ENCODE data around the gene C1orf56. TPM values are rescaled to one million over a fixed set of nuclear protein-coding genes. Genes with fewer than 3 reads are reported as not detected.

The C1orf56 gene
- total and polyA plus RNA-seq, 2 of the 13 experiments (the other 11 are each of a cell fraction or from before 2014, with no cell fraction given): 1.5 to 3.2 TPM

DNA sequence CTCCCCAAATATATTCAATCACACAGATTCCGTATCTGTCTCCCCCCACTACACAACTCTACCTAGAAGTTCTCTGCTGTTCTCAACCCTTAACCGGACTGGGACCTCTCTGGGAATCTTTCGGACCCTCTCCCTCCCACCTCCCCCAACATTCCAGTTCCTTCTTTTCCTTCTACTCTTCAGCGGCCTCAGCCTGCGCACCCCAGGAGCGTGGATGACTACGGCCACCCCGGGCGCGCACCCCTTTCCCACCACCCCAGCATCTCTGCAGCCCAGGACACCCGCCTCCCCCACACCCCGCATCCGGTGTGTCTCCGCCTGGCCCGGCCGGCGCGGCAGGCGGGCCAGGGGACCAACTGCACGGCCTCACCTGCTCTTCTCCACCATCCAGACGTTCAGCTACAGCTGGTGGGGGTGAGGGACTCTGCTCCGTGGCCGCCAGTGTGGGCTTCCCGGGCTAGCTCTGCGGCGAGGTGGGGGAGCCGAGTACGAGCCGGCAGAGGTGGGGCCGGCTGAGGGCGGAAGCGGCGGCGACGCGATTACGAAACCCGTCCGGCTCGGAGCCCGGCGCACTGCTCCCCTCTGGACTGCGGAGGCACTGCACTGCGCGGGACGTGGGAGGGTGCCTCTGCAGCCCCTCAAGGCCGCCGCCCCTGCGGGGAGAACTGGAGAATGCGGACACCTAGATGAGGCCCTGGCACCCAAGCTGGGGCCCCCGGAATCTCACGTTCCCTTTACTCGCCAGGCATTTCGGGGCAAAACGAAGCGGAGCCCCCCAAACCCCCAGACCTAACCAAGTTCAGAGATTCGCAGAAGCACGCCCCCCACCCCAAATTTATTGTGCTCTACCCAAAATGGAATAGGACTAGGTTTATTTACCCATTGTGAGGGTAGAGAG is 11.8 kb downstream of the C1orf56 start, which contains the start of gene CDC42SE1 (continued):
- TF ChIP-seq SOX13 (IDR thresholded peaks at IDR 0.05) (no peak), SOX13 (CRISPR knock-in tag; conservative IDR thresholded peaks at IDR 0.05 in 1 of 2, IDR thresholded peaks at IDR 0.05 in 1 of 2) (peak in 1 of 2 experiments; percentile 66; a peak in 2 of 4 replicates), SRSF9 (IDR thresholded peaks at IDR 0.05; ENCODE audit: borderline replicate concordance, insufficient read depth, low read depth, low read length, poor library complexity, severe bottlenecking) (no peak), RFXANK (CRISPR knock-in tag; IDR thresholded peaks at IDR 0.05) (no peak), KLF6 (CRISPR knock-in tag; IDR thresholded peaks at IDR 0.05) (peak; percentile 91), ZHX2 (IDR thresholded peaks at IDR 0.05; ENCODE audit: low read depth) (0 out of 2 replicates have a peak, but pooled peaks have one; percentile 46), ZHX2 (CRISPR knock-in tag; IDR thresholded peaks at IDR 0.05; ENCODE audit: borderline replicate concordance) (no peak), ZSCAN29 (CRISPR knock-in tag; conservative IDR thresholded peaks at IDR 0.05) (0 out of 2 replicates have a peak, but pooled peaks have one; percentile 21), ZNF124 (CRISPR knock-in tag; IDR thresholded peaks at IDR 0.05) (peak; percentile 69; the same call in 1 of the 2 replicates), NFRKB (IDR thresholded peaks at IDR 0.05) (no peak), AHR (CRISPR knock-in tag; IDR thresholded peaks at IDR 0.05) (peak; percentile 68; the same call in 1 of the 2 replicates), ZNF800 (CRISPR knock-in tag; IDR thresholded peaks at IDR 0.05) (peak; percentile 68; the same call in 1 of the 2 replicates), ZNF331 (CRISPR knock-in tag; IDR thresholded peaks at IDR 0.05) (peak; percentile 87), HOXA5 (CRISPR knock-in tag; IDR thresholded peaks at IDR 0.05) (0 out of 2 replicates have a peak, but pooled peaks have one; percentile 18), ZFY (CRISPR knock-in tag; IDR thresholded peaks at IDR 0.05) (peak; percentile 68), ZNF768 (CRISPR knock-in tag; IDR thresholded peaks at IDR 0.05) (peak; percentile 67), ZNF703 (CRISPR knock-in tag; IDR thresholded peaks at IDR 0.05; ENCODE audit: borderline replicate concordance) (0 out of 2 replicates have a peak, but pooled peaks have one; percentile 25)
- TF ChIP-seq, protein P1, sequence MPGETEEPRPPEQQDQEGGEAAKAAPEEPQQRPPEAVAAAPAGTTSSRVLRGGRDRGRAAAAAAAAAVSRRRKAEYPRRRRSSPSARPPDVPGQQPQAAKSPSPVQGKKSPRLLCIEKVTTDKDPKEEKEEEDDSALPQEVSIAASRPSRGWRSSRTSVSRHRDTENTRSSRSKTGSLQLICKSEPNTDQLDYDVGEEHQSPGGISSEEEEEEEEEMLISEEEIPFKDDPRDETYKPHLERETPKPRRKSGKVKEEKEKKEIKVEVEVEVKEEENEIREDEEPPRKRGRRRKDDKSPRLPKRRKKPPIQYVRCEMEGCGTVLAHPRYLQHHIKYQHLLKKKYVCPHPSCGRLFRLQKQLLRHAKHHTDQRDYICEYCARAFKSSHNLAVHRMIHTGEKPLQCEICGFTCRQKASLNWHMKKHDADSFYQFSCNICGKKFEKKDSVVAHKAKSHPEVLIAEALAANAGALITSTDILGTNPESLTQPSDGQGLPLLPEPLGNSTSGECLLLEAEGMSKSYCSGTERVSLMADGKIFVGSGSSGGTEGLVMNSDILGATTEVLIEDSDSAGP (CRISPR knock-in tag; IDR thresholded peaks at IDR 0.05; ENCODE audit: borderline replicate concordance): peak; percentile 72; the same call in 1 of the 2 replicates
- TF ChIP-seq, protein P2, sequence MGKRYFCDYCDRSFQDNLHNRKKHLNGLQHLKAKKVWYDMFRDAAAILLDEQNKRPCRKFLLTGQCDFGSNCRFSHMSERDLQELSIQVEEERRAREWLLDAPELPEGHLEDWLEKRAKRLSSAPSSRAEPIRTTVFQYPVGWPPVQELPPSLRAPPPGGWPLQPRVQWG (CRISPR knock-in tag; IDR thresholded peaks at IDR 0.05; ENCODE audit: borderline replicate concordance, low read depth): no peak
